K562 (cell line): ENCODE data around the gene ASMTL.

ENCODE experiments used
- CCNT2 ChIP-seq: IDR thresholded peaks from 2 replicates; pipeline ENCODE4 v1.6.1; 2011; ENCODE audit warnings: borderline replicate concordance, low read depth, mild to moderate bottlenecking, moderate library complexity, mixed read lengths, low read length; ENCODE audit not compliant: insufficient read length; ENCODE audit errors: extremely low read depth
- KLF13 ChIP-seq: fragments of 450-650 bp; IDR thresholded peaks from 2 replicates; pipeline ENCODE4 v1.6.1; 2016; ENCODE audit warnings: missing genetic modification characterization, low read depth, mild to moderate bottlenecking, missing compliant biosample characterization, moderate library complexity, borderline replicate concordance
- MCM5 ChIP-seq: fragments of 450-650 bp; IDR thresholded peaks from 2 replicates; pipeline ENCODE4 v1.6.1; 2016; ENCODE audit warnings: low read depth
- MEIS2 ChIP-seq: fragments of 450-650 bp; IDR thresholded peaks from 2 replicates; pipeline ENCODE4 v1.6.1; 2014; ENCODE audit warnings: mild to moderate bottlenecking; ENCODE audit not compliant: partially characterized antibody
- MXI1 ChIP-seq: IDR thresholded peaks from 2 replicates; pipeline ENCODE4 v1.6.1; 2011; ENCODE audit warnings: low read depth, mild to moderate bottlenecking, improper control_type of control experiment, low read length
- NFIC ChIP-seq: fragments of 450-650 bp; IDR thresholded peaks from 2 replicates; pipeline ENCODE4 v1.6.1; 2017; ENCODE audit warnings: mild to moderate bottlenecking, inconsistent platforms
- RCOR1 ChIP-seq, 2 experiments: IDR thresholded peaks; 2 replicates each; pipeline ENCODE4 v1.6.1; 2012; ENCODE audit warnings: low read depth in 2 of 2, low read length in 2 of 2, borderline replicate concordance in 1 of 2, improper control_type of control experiment in 1 of 2
- SMAD3 ChIP-seq: fragments of 450-650 bp; formaldehyde crosslinking; conservative IDR thresholded peaks from 2 replicates; pipeline ENCODE4 v1.4.0; 2020; ENCODE audit warnings: mild to moderate bottlenecking
- YY1 ChIP-seq, 3 experiments: IDR thresholded peaks; 2 replicates each; pipeline ENCODE4 v1.6.1; 2011; ENCODE audit warnings: low read length in 2 of 3, mild to moderate bottlenecking in 2 of 3, moderate library complexity in 2 of 3, borderline replicate concordance in 1 of 3, control low read depth in 1 of 3, low read depth in 1 of 3; ENCODE audit not compliant: insufficient read depth in 3 of 3, insufficient replicate concordance in 2 of 3, control insufficient read depth in 1 of 3, insufficient read length in 1 of 3; ENCODE audit errors: extremely low read depth in 1 of 3
- ZFP36 ChIP-seq: fragments of 150-350 bp; IDR thresholded peaks from 2 replicates; pipeline ENCODE4 v1.6.1; 2018; ENCODE audit warnings: low read length, low read depth; ENCODE audit not compliant: partially characterized antibody
- TF ChIP-seq, protein P1 (sequence below), 2 experiments: IDR thresholded peaks; 2 replicates each; pipeline ENCODE4 v1.6.1; 2011; ENCODE audit warnings: borderline replicate concordance in 1 of 2, control low read depth in 1 of 2, low read depth in 1 of 2, low read length in 1 of 2, mild to moderate bottlenecking in 1 of 2, mixed read lengths in 1 of 2, moderate library complexity in 1 of 2; ENCODE audit not compliant: insufficient read depth in 1 of 2, insufficient read length in 1 of 2, poor library complexity in 1 of 2, severe bottlenecking in 1 of 2; ENCODE audit errors: extremely low read depth in 1 of 2
- TF ChIP-seq, protein P2 (sequence below), 3 experiments: IDR thresholded peaks in 2 of 3; conservative IDR thresholded peaks in 1 of 3; 2 replicates each; pipeline ENCODE4 v1.5.1; 2011 to 2012; ENCODE audit warnings: low read length in 3 of 3, mild to moderate bottlenecking in 3 of 3, control low read depth in 2 of 3, improper control_type of control experiment in 1 of 3, inconsistent platforms in 1 of 3, low read depth in 1 of 3, mixed read lengths in 1 of 3, moderate library complexity in 1 of 3; ENCODE audit not compliant: insufficient read depth in 2 of 3

DNA sequence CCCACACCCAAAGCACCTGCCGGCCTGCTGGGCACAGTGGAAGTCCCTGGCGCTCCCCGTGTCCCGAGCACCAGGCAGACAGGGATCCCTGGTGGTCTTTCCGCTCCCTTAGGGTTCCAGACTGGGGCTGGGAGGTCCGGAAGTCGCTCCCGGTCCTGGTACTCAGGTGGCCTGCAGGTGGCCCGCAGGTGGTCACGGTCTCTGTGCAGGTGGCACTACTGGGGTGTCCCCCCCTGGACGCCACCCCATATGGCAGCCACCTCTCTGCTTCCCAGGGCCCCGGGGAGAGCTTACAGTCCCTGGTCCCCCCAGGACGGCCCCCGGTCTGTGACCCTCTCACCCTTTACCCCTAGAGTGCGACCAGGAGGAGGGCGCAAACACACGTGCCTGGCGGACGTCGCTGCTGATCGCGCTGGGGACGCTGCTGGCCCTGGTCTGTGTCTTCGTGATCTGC lies 74.4 kb downstream of the ASMTL start:
- TF ChIP-seq RCOR1 (IDR thresholded peaks at IDR 0.05; ENCODE audit: borderline replicate concordance in 1 of 2, low read depth in 2 of 2, low read length in 2 of 2) (no peak), MEIS2 (no peak), NFIC (no peak), ZFP36 (no peak), CCNT2 (no peak), YY1 (IDR thresholded peaks at IDR 0.05; ENCODE audit: borderline replicate concordance in 1 of 3, control insufficient read depth in 1 of 3, extremely low read depth in 1 of 3, insufficient read depth in 3 of 3, insufficient read length in 1 of 3, insufficient replicate concordance in 2 of 3, low read depth in 1 of 3, low read length in 2 of 3) (no peak), KLF13 (no peak), MXI1 (no peak), MCM5 (no peak), SMAD3 (CRISPR knock-in tag) (no peak)
- TF ChIP-seq, protein P1, sequence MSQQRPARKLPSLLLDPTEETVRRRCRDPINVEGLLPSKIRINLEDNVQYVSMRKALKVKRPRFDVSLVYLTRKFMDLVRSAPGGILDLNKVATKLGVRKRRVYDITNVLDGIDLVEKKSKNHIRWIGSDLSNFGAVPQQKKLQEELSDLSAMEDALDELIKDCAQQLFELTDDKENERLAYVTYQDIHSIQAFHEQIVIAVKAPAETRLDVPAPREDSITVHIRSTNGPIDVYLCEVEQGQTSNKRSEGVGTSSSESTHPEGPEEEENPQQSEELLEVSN (IDR thresholded peaks at IDR 0.05; ENCODE audit: borderline replicate concordance in 1 of 2, extremely low read depth in 1 of 2, insufficient read depth in 1 of 2, insufficient read length in 1 of 2, low read depth in 1 of 2, low read length in 1 of 2, poor library complexity in 1 of 2, severe bottlenecking in 1 of 2): no peak
- TF ChIP-seq, protein P2, sequence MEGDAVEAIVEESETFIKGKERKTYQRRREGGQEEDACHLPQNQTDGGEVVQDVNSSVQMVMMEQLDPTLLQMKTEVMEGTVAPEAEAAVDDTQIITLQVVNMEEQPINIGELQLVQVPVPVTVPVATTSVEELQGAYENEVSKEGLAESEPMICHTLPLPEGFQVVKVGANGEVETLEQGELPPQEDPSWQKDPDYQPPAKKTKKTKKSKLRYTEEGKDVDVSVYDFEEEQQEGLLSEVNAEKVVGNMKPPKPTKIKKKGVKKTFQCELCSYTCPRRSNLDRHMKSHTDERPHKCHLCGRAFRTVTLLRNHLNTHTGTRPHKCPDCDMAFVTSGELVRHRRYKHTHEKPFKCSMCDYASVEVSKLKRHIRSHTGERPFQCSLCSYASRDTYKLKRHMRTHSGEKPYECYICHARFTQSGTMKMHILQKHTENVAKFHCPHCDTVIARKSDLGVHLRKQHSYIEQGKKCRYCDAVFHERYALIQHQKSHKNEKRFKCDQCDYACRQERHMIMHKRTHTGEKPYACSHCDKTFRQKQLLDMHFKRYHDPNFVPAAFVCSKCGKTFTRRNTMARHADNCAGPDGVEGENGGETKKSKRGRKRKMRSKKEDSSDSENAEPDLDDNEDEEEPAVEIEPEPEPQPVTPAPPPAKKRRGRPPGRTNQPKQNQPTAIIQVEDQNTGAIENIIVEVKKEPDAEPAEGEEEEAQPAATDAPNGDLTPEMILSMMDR (IDR thresholded peaks at IDR 0.05 in 2 of 3, conservative IDR thresholded peaks at IDR 0.05 in 1 of 3; ENCODE audit: insufficient read depth in 2 of 3, low read depth in 1 of 3, low read length in 3 of 3): no peak
